Measurements from ENCODE around the gene XPO4. TPM values are rescaled to one million over a fixed set of nuclear protein-coding genes. Genes with fewer than 3 reads are reported as not detected.

The XPO4 gene
- total and polyA plus RNA-seq, 10 of the 15 experiments (the other 5 are each of a cell fraction or from before 2014, with no cell fraction given): 3.6 to 24.9 (median 18.4) TPM

- TF ChIP-seq ZBTB4 (CRISPR knock-in tag; IDR thresholded peaks at IDR 0.05): no peak
- no peak for TF ChIP-seq RFX5 (IDR thresholded peaks at IDR 0.05; ENCODE audit: low read depth, low read length)
- TF ChIP-seq NFYA (IDR thresholded peaks at IDR 0.05; ENCODE audit: borderline replicate concordance, low read depth, low read length): no peak
- no peak for TF ChIP-seq BHLHE40 (IDR thresholded peaks at IDR 0.05; ENCODE audit: borderline replicate concordance in 1 of 2, low read depth in 2 of 2, low read length in 1 of 2)
- TF ChIP-seq IKZF2 (IDR thresholded peaks at IDR 0.05): no peak
- TF ChIP-seq, protein P1, sequence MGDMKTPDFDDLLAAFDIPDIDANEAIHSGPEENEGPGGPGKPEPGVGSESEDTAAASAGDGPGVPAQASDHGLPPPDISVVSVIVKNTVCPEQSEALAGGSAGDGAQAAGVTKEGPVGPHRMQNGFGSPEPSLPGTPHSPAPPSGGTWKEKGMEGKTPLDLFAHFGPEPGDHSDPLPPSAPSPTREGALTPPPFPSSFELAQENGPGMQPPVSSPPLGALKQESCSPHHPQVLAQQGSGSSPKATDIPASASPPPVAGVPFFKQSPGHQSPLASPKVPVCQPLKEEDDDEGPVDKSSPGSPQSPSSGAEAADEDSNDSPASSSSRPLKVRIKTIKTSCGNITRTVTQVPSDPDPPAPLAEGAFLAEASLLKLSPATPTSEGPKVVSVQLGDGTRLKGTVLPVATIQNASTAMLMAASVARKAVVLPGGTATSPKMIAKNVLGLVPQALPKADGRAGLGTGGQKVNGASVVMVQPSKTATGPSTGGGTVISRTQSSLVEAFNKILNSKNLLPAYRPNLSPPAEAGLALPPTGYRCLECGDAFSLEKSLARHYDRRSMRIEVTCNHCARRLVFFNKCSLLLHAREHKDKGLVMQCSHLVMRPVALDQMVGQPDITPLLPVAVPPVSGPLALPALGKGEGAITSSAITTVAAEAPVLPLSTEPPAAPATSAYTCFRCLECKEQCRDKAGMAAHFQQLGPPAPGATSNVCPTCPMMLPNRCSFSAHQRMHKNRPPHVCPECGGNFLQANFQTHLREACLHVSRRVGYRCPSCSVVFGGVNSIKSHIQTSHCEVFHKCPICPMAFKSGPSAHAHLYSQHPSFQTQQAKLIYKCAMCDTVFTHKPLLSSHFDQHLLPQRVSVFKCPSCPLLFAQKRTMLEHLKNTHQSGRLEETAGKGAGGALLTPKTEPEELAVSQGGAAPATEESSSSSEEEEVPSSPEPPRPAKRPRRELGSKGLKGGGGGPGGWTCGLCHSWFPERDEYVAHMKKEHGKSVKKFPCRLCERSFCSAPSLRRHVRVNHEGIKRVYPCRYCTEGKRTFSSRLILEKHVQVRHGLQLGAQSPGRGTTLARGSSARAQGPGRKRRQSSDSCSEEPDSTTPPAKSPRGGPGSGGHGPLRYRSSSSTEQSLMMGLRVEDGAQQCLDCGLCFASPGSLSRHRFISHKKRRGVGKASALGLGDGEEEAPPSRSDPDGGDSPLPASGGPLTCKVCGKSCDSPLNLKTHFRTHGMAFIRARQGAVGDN (IDR thresholded peaks at IDR 0.05): no peak
- TF ChIP-seq CHD1 (IDR thresholded peaks at IDR 0.05; ENCODE audit: low read depth, low read length): no peak
These were observed 2.4 kb upstream of the XPO4 start (continued) for GRCh38 chr13:20904908-20905307.

Data from GM12878 (cell line).